Activated CD4-positive, alpha-beta T cell treated with anti-CD3 and anti-CD28 coated beads for 48 hours (primary cell): ENCODE measurements around the gene TACC3.

Experiments used
- DNase-seq: peaks from one replicate; pipeline ENCODE4 v3.0.0-alpha.2; 2020

Gene TACC3

GRCh38 chr4:1778642-1779392, 57.5 kb downstream of the TACC3 start:
- DNase-seq, result no peak

GRCh38 chr4:1779588-1780382, 58.5 kb downstream of the TACC3 start:
- DNase-seq, result no peak

GRCh38 chr4:1780435-1780834, 59.1 kb downstream of the TACC3 start:
- no peak for DNase-seq

- no peak for DNase-seq
Observed at GRCh38 chr4:1783015-1783414, 61.7 kb downstream of the TACC3 start.

GRCh38 chr4:1783970-1784369, 62.6 kb downstream of the TACC3 start:
- no peak for DNase-seq

- no peak for DNase-seq
Observed at GRCh38 chr4:1784395-1784788, 63.1 kb downstream of the TACC3 start.

- DNase-seq, result no peak
Observed at GRCh38 chr4:1784789-1785591, 63.7 kb downstream of the TACC3 start.

GRCh38 chr4:1785592-1785991, 64.3 kb downstream of the TACC3 start:
- DNase-seq, result no peak

GRCh38 chr4:1786544-1787362, 65.4 kb downstream of the TACC3 start:
- no peak for DNase-seq

- DNase-seq, result no peak
Observed at GRCh38 chr4:1787411-1788077, 66.2 kb downstream of the TACC3 start.

- no peak for DNase-seq
Observed at GRCh38 chr4:1788254-1788973, 67.1 kb downstream of the TACC3 start.

- no peak for DNase-seq
Observed at GRCh38 chr4:1789552-1789951, 68.2 kb downstream of the TACC3 start.

- DNase-seq, result no peak
Observed at GRCh38 chr4:1790005-1790404, 68.7 kb downstream of the TACC3 start.

GRCh38 chr4:1792158-1792831, 71.0 kb downstream of the TACC3 start:
- DNase-seq, result no peak

GRCh38 chr4:1792832-1793495, 71.6 kb downstream of the TACC3 start, which contains the start of gene FGFR3:
Gene FGFR3, plus strand, starts transcription at chr4:1793293. Its CDS starts 642 bp downstream, at chr4:1793935.
- DNase-seq, result peak; percentile 27

GRCh38 chr4:1793496-1793840, 72.1 kb downstream of the TACC3 start:
- peak; percentile 48 for DNase-seq

- no peak for DNase-seq
Observed at GRCh38 chr4:1793940-1794808, 72.9 kb downstream of the TACC3 start.
